WTC11 (cell line): ENCODE data around the gene PITPNM2. TPM values are rescaled to one million over a fixed set of nuclear protein-coding genes. Genes with fewer than 3 reads are reported as not detected.

ENCODE experiments used
- ATAC-seq: fragments of 200-7000 bp; cut with Tn5 transposase; 2 replicates; pipeline ENCODE4 v1.10.0; 2021; ENCODE audit warnings: mild to moderate bottlenecking, moderate library complexity
- CTCF ChIA-PET: fragments of 300-600 bp; sonication (Branson Sonifier 250); formaldehyde crosslinking; loops from one replicate; lab custom pipeline; 2021; ENCODE audit warnings: antibody characterized with exemption; lab: Charles Lee
- POLR2A ChIA-PET: fragments of 350-600 bp; sonication (Branson Sonifier 250); formaldehyde crosslinking; loops from one replicate; lab custom pipeline; 2021; ENCODE audit warnings: antibody characterized with exemption; lab: Charles Lee
- DNase-seq: peaks from one replicate; pipeline ENCODE4 v3.0.0; 2021; ENCODE audit warnings: low spot score
- H3K27ac Mint-ChIP-seq: 2 replicates; pipeline ENCODE4 v1.8.0; 2021; ENCODE audit warnings: mixed read lengths
- H3K27me3 Mint-ChIP-seq: 2 replicates; pipeline ENCODE4 v1.8.0; 2021; ENCODE audit warnings: low read depth, mild to moderate bottlenecking, moderate library complexity, mixed read lengths
- H3K36me3 Mint-ChIP-seq: 2 replicates; pipeline ENCODE4 v1.8.0; 2021; ENCODE audit warnings: mixed read lengths
- H3K4me1 Mint-ChIP-seq: 2 replicates; pipeline ENCODE4 v1.8.0; 2022; ENCODE audit warnings: mixed read lengths
- H3K4me3 Mint-ChIP-seq: 2 replicates; pipeline ENCODE4 v1.8.0; 2021; ENCODE audit warnings: mild to moderate bottlenecking, moderate library complexity, mixed read lengths
- H3K9me3 Mint-ChIP-seq: 2 replicates; pipeline ENCODE4 v1.8.0; 2021; ENCODE audit warnings: mixed read lengths
- FOXK1 ChIP-seq: sonication (generic); formaldehyde crosslinking; IDR thresholded peaks from 2 replicates; pipeline ENCODE4 v1.8.0; 2022; ENCODE audit warnings: mild to moderate bottlenecking, moderate library complexity, missing genetic modification reagents
- JAZF1 ChIP-seq: fragments of 250-450 bp; sonication (Bioruptor Pico); IDR thresholded peaks from 2 replicates; pipeline ENCODE4 v1.9.0; 2021; ENCODE audit warnings: moderate library complexity, mild to moderate bottlenecking, inconsistent platforms
- MYBL2 ChIP-seq: sonication (generic); formaldehyde crosslinking; IDR thresholded peaks from 2 replicates; pipeline ENCODE4 v1.8.1; 2023; ENCODE audit warnings: mild to moderate bottlenecking, moderate library complexity, missing genetic modification reagents
- RELA ChIP-seq: sonication (generic); formaldehyde crosslinking; IDR thresholded peaks from 2 replicates; pipeline ENCODE4 v1.8.1; 2022; ENCODE audit warnings: missing genetic modification reagents, mild to moderate bottlenecking, borderline replicate concordance
- TEAD1 ChIP-seq: sonication (generic); formaldehyde crosslinking; IDR thresholded peaks from 2 replicates; pipeline ENCODE4 v1.8.0; 2022; ENCODE audit warnings: mild to moderate bottlenecking, missing genetic modification reagents
- ZNF138 ChIP-seq: sonication (generic); formaldehyde crosslinking; conservative IDR thresholded peaks from 2 replicates; pipeline ENCODE4 v1.8.1; 2022; ENCODE audit warnings: mild to moderate bottlenecking, moderate library complexity, missing genetic modification reagents
- ZNF423 ChIP-seq: fragments of 250-450 bp; sonication (Bioruptor Pico); IDR thresholded peaks from 2 replicates; pipeline ENCODE4 v2.1.2; 2022; ENCODE audit warnings: mild to moderate bottlenecking, moderate library complexity
- total RNA-seq: library from RNA; stranded (reverse); gene quantifications from 3 replicates; pipeline ENCODE4 v1.2.3, GENCODE V29; 2021
- TF ChIP-seq, protein P1 (sequence below): fragments of 250-450 bp; sonication (Bioruptor Pico); IDR thresholded peaks from 2 replicates; pipeline ENCODE4 v1.9.0; 2021; ENCODE audit warnings: mild to moderate bottlenecking, borderline replicate concordance
- TF ChIP-seq, protein P2 (sequence below): sonication (generic); formaldehyde crosslinking; IDR thresholded peaks from 2 replicates; pipeline ENCODE4 v1.8.0; 2022; ENCODE audit warnings: missing genetic modification reagents
- TF ChIP-seq, protein P3 (sequence below): fragments of 200-600 bp; IDR thresholded peaks from 2 replicates; pipeline ENCODE4 v1.8.0; 2022; ENCODE audit warnings: antibody characterized with exemption
- TF ChIP-seq, protein P4 (sequence below): fragments of 250-450 bp; sonication (Bioruptor Pico); conservative IDR thresholded peaks from 2 replicates; pipeline ENCODE4 v1.9.0; 2021; ENCODE audit warnings: mild to moderate bottlenecking
- TF ChIP-seq, protein P5 (sequence below): fragments of 250-450 bp; sonication (Bioruptor Pico); IDR thresholded peaks from 2 replicates; pipeline ENCODE4 v1.9.0; 2021; ENCODE audit warnings: moderate library complexity, mild to moderate bottlenecking, inconsistent platforms, borderline replicate concordance

Gene PITPNM2
- total RNA-seq, 1 experiment from 2014 or later, result 8.2 TPM

DNA sequence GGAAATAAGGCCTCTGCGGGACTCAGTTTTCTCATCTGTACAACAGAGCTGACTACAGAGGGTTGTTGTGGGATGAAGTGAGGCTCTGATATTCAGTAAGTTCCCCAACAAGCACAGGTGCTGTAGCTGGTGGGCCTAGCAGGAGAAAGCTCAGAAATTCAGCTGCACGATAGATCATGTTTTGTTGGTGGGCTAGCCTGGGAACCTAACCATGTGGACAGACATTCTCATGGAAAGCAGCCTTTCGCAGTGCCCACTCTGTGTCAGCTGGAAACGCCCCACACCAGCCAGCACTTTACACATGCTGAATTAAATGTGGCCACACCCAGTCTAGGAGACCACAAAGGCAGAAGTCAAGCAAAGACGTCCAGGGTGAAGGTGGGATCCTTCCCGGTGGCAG is 16.1 kb downstream of the PITPNM2 start (continued):
- TF ChIP-seq, protein P1, sequence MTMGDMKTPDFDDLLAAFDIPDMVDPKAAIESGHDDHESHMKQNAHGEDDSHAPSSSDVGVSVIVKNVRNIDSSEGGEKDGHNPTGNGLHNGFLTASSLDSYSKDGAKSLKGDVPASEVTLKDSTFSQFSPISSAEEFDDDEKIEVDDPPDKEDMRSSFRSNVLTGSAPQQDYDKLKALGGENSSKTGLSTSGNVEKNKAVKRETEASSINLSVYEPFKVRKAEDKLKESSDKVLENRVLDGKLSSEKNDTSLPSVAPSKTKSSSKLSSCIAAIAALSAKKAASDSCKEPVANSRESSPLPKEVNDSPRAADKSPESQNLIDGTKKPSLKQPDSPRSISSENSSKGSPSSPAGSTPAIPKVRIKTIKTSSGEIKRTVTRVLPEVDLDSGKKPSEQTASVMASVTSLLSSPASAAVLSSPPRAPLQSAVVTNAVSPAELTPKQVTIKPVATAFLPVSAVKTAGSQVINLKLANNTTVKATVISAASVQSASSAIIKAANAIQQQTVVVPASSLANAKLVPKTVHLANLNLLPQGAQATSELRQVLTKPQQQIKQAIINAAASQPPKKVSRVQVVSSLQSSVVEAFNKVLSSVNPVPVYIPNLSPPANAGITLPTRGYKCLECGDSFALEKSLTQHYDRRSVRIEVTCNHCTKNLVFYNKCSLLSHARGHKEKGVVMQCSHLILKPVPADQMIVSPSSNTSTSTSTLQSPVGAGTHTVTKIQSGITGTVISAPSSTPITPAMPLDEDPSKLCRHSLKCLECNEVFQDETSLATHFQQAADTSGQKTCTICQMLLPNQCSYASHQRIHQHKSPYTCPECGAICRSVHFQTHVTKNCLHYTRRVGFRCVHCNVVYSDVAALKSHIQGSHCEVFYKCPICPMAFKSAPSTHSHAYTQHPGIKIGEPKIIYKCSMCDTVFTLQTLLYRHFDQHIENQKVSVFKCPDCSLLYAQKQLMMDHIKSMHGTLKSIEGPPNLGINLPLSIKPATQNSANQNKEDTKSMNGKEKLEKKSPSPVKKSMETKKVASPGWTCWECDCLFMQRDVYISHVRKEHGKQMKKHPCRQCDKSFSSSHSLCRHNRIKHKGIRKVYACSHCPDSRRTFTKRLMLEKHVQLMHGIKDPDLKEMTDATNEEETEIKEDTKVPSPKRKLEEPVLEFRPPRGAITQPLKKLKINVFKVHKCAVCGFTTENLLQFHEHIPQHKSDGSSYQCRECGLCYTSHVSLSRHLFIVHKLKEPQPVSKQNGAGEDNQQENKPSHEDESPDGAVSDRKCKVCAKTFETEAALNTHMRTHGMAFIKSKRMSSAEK, result no peak
- TF ChIP-seq, all 79 proteins: peak for 0

DNA sequence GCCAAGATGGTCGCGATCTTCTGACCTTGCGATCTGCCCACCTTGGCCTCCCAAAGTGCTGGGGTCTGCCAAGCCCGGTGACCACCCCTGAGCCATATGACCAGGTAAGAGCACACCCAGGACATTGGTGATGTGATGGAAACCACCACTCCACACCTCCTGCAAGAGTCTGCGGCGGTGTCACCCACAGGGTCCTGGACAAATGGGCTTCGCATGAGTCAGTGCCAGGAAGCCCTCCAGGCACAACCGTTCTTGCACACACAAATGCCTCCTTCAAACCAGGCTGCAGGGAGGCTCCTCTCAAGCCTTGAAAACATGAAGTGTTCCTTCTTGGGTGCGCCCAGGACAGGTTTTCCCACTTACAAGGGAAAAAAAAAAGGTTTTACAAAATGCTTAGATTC is 16.6 kb downstream of the PITPNM2 start:
- ChIA-PET POLR2A (no interaction called here), CTCF (no interaction called here)
- Mint-ChIP-seq H3K36me3 (peaks cover 2% of the 10 kb centered on the region), H3K4me1 (peaks cover 3% of the 10 kb centered on the region), H3K27ac (no peak overlapping the region), H3K9me3 (peaks cover 9% of the 10 kb centered on the region), H3K4me3 (no peak overlapping the region), H3K27me3 (no peaks in the 10 kb centered on the region)
- ATAC-seq (no peak), DNase-seq (no peak)
- TF ChIP-seq MYBL2 (CRISPR knock-in tag), result no peak
- TF ChIP-seq TEAD1, result no peak
- TF ChIP-seq, protein P2, sequence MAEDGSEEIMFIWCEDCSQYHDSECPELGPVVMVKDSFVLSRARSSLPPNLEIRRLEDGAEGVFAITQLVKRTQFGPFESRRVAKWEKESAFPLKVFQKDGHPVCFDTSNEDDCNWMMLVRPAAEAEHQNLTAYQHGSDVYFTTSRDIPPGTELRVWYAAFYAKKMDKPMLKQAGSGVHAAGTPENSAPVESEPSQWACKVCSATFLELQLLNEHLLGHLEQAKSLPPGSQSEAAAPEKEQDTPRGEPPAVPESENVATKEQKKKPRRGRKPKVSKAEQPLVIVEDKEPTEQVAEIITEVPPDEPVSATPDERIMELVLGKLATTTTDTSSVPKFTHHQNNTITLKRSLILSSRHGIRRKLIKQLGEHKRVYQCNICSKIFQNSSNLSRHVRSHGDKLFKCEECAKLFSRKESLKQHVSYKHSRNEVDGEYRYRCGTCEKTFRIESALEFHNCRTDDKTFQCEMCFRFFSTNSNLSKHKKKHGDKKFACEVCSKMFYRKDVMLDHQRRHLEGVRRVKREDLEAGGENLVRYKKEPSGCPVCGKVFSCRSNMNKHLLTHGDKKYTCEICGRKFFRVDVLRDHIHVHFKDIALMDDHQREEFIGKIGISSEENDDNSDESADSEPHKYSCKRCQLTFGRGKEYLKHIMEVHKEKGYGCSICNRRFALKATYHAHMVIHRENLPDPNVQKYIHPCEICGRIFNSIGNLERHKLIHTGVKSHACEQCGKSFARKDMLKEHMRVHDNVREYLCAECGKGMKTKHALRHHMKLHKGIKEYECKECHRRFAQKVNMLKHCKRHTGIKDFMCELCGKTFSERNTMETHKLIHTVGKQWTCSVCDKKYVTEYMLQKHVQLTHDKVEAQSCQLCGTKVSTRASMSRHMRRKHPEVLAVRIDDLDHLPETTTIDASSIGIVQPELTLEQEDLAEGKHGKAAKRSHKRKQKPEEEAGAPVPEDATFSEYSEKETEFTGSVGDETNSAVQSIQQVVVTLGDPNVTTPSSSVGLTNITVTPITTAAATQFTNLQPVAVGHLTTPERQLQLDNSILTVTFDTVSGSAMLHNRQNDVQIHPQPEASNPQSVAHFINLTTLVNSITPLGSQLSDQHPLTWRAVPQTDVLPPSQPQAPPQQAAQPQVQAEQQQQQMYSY (CRISPR knock-in tag), result no peak
- no peak for TF ChIP-seq FOXK1
- no peak for TF ChIP-seq ZNF138 (CRISPR knock-in tag)
- TF ChIP-seq ZNF423 (CRISPR knock-in tag), result no peak
- TF ChIP-seq, protein P3, sequence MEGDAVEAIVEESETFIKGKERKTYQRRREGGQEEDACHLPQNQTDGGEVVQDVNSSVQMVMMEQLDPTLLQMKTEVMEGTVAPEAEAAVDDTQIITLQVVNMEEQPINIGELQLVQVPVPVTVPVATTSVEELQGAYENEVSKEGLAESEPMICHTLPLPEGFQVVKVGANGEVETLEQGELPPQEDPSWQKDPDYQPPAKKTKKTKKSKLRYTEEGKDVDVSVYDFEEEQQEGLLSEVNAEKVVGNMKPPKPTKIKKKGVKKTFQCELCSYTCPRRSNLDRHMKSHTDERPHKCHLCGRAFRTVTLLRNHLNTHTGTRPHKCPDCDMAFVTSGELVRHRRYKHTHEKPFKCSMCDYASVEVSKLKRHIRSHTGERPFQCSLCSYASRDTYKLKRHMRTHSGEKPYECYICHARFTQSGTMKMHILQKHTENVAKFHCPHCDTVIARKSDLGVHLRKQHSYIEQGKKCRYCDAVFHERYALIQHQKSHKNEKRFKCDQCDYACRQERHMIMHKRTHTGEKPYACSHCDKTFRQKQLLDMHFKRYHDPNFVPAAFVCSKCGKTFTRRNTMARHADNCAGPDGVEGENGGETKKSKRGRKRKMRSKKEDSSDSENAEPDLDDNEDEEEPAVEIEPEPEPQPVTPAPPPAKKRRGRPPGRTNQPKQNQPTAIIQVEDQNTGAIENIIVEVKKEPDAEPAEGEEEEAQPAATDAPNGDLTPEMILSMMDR, result no peak
- TF ChIP-seq, protein P4, sequence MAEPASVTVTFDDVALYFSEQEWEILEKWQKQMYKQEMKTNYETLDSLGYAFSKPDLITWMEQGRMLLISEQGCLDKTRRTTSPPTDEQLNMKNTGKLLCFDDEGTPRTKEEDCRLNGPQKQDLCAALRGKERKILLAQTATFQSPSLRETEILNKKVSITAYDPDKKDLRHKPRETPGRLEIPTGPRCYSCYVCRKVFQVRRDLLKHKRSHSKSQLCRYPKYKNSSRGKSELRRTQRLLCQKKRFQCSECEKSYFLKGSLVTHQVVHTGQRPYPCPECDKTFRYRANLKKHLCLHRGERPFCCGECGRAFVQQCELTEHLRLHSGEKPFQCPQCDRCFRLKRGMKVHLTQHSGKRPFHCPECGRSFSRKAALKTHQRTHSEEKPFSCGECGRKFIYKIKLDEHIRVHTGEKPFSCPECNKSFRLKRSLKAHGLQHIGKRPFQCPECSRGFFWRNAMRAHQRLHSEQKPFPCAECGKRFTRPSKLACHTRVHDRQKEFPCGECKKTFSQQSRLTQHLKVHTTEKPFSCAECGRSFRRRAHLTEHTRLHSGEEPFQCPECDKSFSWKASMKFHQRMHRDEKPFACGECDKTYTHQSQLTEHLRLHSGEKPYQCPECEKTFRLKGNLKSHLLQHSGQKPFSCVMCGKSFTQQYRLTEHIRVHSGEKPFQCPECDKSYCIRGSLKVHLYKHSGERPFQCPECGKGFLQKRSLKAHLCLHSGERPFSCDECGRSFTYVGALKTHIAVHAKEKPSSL, result no peak
- TF ChIP-seq RELA, result no peak
- no peak for TF ChIP-seq JAZF1

DNA sequence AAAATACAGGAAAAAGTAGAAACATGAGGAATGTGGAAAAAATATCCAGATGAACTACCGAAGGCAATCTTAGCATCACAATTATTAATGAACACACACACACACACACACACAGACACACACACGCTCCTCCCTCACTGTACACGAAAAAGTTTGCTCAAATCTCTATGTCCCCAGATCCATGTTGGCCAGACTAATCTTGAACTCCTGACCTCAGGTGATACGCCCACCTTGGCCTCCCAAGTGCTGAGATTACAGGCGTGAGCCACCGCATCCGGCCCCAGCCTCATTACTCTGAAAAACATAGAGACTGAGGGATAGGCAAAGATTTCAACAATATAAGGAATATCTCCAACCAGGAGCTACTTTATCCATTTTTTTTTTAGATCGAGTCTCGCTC is 17.2 kb downstream of the PITPNM2 start:
- TF ChIP-seq, protein P5, sequence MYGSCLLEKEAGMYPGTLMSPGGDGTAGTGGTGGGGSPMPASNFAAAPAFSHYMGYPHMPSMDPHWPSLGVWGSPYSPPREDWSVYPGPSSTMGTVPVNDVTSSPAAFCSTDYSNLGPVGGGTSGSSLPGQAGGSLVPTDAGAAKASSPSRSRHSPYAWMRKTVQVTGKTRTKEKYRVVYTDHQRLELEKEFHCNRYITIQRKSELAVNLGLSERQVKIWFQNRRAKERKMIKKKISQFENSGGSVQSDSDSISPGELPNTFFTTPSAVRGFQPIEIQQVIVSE (CRISPR knock-in tag), result no peak
- DNase-seq (no peak), ATAC-seq (no peak)
- Mint-ChIP-seq H3K4me3 (no peak overlapping the region), H3K36me3 (peaks cover 2% of the 10 kb centered on the region), H3K4me1 (peaks cover 3% of the 10 kb centered on the region), H3K27ac (no peak overlapping the region; the same call in 1 of the 2 replicates), H3K27me3 (no peaks in the 10 kb centered on the region), H3K9me3 (peaks cover 9% of the 10 kb centered on the region)
- POLR2A ChIA-PET, result no interaction called here
- CTCF ChIA-PET, result no interaction called here
